WTC11 (cell line): ENCODE measurements around the gene BSN. TPM values are rescaled to one million over a fixed set of nuclear protein-coding genes. Genes with fewer than 3 reads are reported as not detected.
"Not testable (repeated sequence)": the region's sequence is repeated elsewhere in the genome, so short reads cannot be mapped to it uniquely, and the experiment has no call there.

Source experiments
- ATAC-seq: fragments of 200-7000 bp; cut with Tn5 transposase; 2 replicates; pipeline ENCODE4 v1.10.0; 2021; ENCODE audit warnings: mild to moderate bottlenecking, moderate library complexity
- CTCF ChIA-PET: fragments of 300-600 bp; sonication (Branson Sonifier 250); formaldehyde crosslinking; loops from one replicate; lab custom pipeline; 2021; ENCODE audit warnings: antibody characterized with exemption; lab: Charles Lee
- POLR2A ChIA-PET: fragments of 350-600 bp; sonication (Branson Sonifier 250); formaldehyde crosslinking; loops from one replicate; lab custom pipeline; 2021; ENCODE audit warnings: antibody characterized with exemption; lab: Charles Lee
- DNase-seq: peaks from one replicate; pipeline ENCODE4 v3.0.0; 2021; ENCODE audit warnings: low spot score
- H3K27ac Mint-ChIP-seq: 2 replicates; pipeline ENCODE4 v1.8.0; 2021; ENCODE audit warnings: mixed read lengths
- H3K27me3 Mint-ChIP-seq: 2 replicates; pipeline ENCODE4 v1.8.0; 2021; ENCODE audit warnings: low read depth, mild to moderate bottlenecking, moderate library complexity, mixed read lengths
- H3K36me3 Mint-ChIP-seq: 2 replicates; pipeline ENCODE4 v1.8.0; 2021; ENCODE audit warnings: mixed read lengths
- H3K4me1 Mint-ChIP-seq: 2 replicates; pipeline ENCODE4 v1.8.0; 2022; ENCODE audit warnings: mixed read lengths
- H3K4me3 Mint-ChIP-seq: 2 replicates; pipeline ENCODE4 v1.8.0; 2021; ENCODE audit warnings: mild to moderate bottlenecking, moderate library complexity, mixed read lengths
- H3K9me3 Mint-ChIP-seq: 2 replicates; pipeline ENCODE4 v1.8.0; 2021; ENCODE audit warnings: mixed read lengths
- STAT6 ChIP-seq: sonication (generic); formaldehyde crosslinking; conservative IDR thresholded peaks from 2 replicates; pipeline ENCODE4 v1.8.1; 2023; ENCODE audit warnings: mild to moderate bottlenecking, low read depth, missing genetic modification reagents, moderate library complexity
- TCF7 ChIP-seq: sonication (generic); formaldehyde crosslinking; IDR thresholded peaks from 2 replicates; pipeline ENCODE4 v1.8.0; 2022; ENCODE audit warnings: mild to moderate bottlenecking, low read depth, missing genetic modification reagents, moderate library complexity
- total RNA-seq: library from RNA; stranded (reverse); gene quantifications from 3 replicates; pipeline ENCODE4 v1.2.3, GENCODE V29; 2021

Gene BSN
- total RNA-seq, 1 experiment from 2014 or later, result 2.8 TPM

- TF ChIP-seq STAT6 (CRISPR knock-in tag) (no peak), TCF7 (0 out of 2 replicates have a peak, but pooled peaks have one; percentile 51)
Measured at GRCh38 chr3:49689046-49689907, 135.0 kb downstream of the BSN start, which contains the start of the genes MST1 and RNF123 (continued).

GRCh38 chr3:49689908-49690624, 135.8 kb downstream of the BSN start:
- ATAC-seq, H3K9me3 Mint-ChIP-seq, H3K36me3 Mint-ChIP-seq, POLR2A ChIA-PET, H3K27me3 Mint-ChIP-seq, DNase-seq: not testable (repeated sequence)
- H3K27ac Mint-ChIP-seq, result peak overlapping the region; percentile 65
- CTCF ChIA-PET, result interaction anchor here (0.6 to 1.0 kb wide), 2 partner anchors 123 to 178 kb away, joined by 3 read pairs; no protein-coding TSS in a partner anchor
- peaks cover 21% of the 10 kb centered on the region for H3K4me1 Mint-ChIP-seq
- peak overlapping the region; percentile 98 for H3K4me3 Mint-ChIP-seq

GRCh38 chr3:49690856-49691255, 136.6 kb downstream of the BSN start:
- POLR2A ChIA-PET, ATAC-seq, DNase-seq, H3K27ac Mint-ChIP-seq, H3K27me3 Mint-ChIP-seq, H3K36me3 Mint-ChIP-seq, H3K9me3 Mint-ChIP-seq: not testable (repeated sequence)
- CTCF ChIA-PET, result interaction anchor here (1.0 kb wide), 1 partner anchor 10 kb away, joined by 6 read pairs; no protein-coding TSS in a partner anchor
- H3K4me1 Mint-ChIP-seq, result peaks cover 17% of the 10 kb centered on the region
- peak overlapping the region; percentile 98 for H3K4me3 Mint-ChIP-seq

GRCh38 chr3:49691481-49691880, 137.2 kb downstream of the BSN start:
- H3K9me3 Mint-ChIP-seq, ATAC-seq, H3K36me3 Mint-ChIP-seq, POLR2A ChIA-PET, DNase-seq, H3K4me3 Mint-ChIP-seq, H3K27me3 Mint-ChIP-seq, H3K27ac Mint-ChIP-seq: not testable (repeated sequence)
- peaks cover 17% of the 10 kb centered on the region for H3K4me1 Mint-ChIP-seq
- CTCF ChIA-PET, result interaction anchor here (0.6 to 1.0 kb wide), 2 partner anchors 10 to 283 kb away, joined by 3 to 6 read pairs; no protein-coding TSS in a partner anchor

GRCh38 chr3:49694409-49695070, 140.3 kb downstream of the BSN start:
- DNase-seq, ATAC-seq, POLR2A ChIA-PET, H3K4me1 Mint-ChIP-seq, H3K27ac Mint-ChIP-seq, H3K27me3 Mint-ChIP-seq, H3K9me3 Mint-ChIP-seq, CTCF ChIA-PET, H3K36me3 Mint-ChIP-seq, H3K4me3 Mint-ChIP-seq: not testable (repeated sequence)

- ATAC-seq, result peak; percentile 33
- H3K27me3 Mint-ChIP-seq, DNase-seq, H3K4me3 Mint-ChIP-seq, H3K9me3 Mint-ChIP-seq, H3K4me1 Mint-ChIP-seq, POLR2A ChIA-PET, H3K27ac Mint-ChIP-seq, CTCF ChIA-PET, H3K36me3 Mint-ChIP-seq: not testable (repeated sequence)
Measured at GRCh38 chr3:49695350-49696015, 141.2 kb downstream of the BSN start.
